IPS-18a (cell line): ENCODE results near the gene DZIP1L.

ENCODE experiments used
- H3K27ac ChIP-seq: one replicate; pipeline ENCODE4 v1.5.1; 2013; ENCODE audit warnings: low read length
- H3K27me3 ChIP-seq: one replicate; pipeline ENCODE4 v1.6.1; 2013; ENCODE audit warnings: mild to moderate bottlenecking, low read length; ENCODE audit not compliant: control insufficient read depth, insufficient read depth
- H3K36me3 ChIP-seq: one replicate; pipeline ENCODE4 v1.6.1; 2013; ENCODE audit warnings: low read depth, low read length; ENCODE audit not compliant: control insufficient read depth
- H3K4me1 ChIP-seq: one replicate; pipeline ENCODE4 v1.6.1; 2013; ENCODE audit warnings: low read depth, low read length; ENCODE audit not compliant: control insufficient read depth
- H3K4me3 ChIP-seq: one replicate; pipeline ENCODE4 v1.5.1; 2013; ENCODE audit warnings: low read length
- H3K9ac ChIP-seq: one replicate; pipeline ENCODE4 v1.6.1; 2013; ENCODE audit warnings: mild to moderate bottlenecking, low read length, moderate library complexity
- H3K9me3 ChIP-seq: one replicate; pipeline ENCODE4 v1.6.1; 2013; ENCODE audit warnings: low read depth, low read length; ENCODE audit not compliant: control insufficient read depth

Gene DZIP1L

DNA sequence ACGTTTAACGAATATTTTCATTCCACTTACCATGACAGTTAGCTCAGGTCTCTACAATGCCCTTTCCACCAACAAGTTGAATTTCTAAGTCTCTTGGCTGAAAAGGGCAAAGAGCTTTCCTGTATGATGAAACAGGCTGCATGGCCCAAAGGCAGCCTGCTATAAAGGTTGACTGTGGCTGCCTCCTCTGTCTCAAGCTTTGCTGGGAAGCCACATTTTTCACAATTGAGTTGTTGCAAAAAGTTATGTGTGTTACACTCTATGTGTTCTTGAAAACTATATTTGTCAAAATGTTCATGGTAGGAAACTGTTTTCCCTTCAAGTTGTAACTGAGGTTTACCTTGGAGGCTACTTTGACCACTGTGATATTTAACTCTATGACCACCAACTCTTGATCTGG, 49.5 kb downstream of the DZIP1L start:
- no peaks in the 10 kb centered on the region for H3K9me3 ChIP-seq
- no peaks in the 10 kb centered on the region for H3K27me3 ChIP-seq
- peaks cover 28% of the 10 kb centered on the region for H3K36me3 ChIP-seq
- no peak overlapping the region for H3K9ac ChIP-seq
- H3K4me1 ChIP-seq = no peaks in the 10 kb centered on the region
- no peak overlapping the region for H3K27ac ChIP-seq
- H3K4me3 ChIP-seq = no peak overlapping the region

DNA sequence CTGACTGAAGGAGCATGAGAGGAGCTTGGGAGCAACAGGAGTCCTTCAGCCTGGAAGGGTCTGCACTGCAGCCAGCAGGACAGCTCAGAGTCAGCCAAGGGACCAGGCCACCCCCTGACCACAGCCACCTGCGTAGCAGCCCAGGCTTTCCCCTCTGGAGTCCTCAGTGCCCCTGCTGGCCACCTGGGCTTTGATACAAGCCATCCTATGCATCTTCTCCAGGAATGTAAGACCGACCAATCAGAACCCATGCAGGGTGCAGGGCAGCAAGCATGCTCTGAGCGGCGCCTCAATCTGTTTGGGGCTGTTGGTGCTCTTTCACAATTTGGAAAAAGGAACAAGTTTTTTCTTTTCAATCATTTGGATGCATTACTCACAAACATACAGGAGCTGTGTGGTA, 52.0 kb downstream of the DZIP1L start:
- peaks cover 6% of the 10 kb centered on the region for H3K4me1 ChIP-seq
- H3K36me3 ChIP-seq = peaks cover 25% of the 10 kb centered on the region
- H3K27ac ChIP-seq = no peak overlapping the region
- H3K4me3 ChIP-seq = no peak overlapping the region
- no peaks in the 10 kb centered on the region for H3K9me3 ChIP-seq
- no peak overlapping the region for H3K9ac ChIP-seq
- no peaks in the 10 kb centered on the region for H3K27me3 ChIP-seq

GRCh38 chr3:138062626-138063025, 52.8 kb downstream of the DZIP1L start:
- Histone ChIP-seq H3K9me3 (no peaks in the 10 kb centered on the region), H3K27me3 (no peaks in the 10 kb centered on the region), H3K9ac (no peak overlapping the region), H3K4me1 (peaks cover 6% of the 10 kb centered on the region), H3K4me3 (no peak overlapping the region), H3K27ac (no peak overlapping the region), H3K36me3 (peaks cover 25% of the 10 kb centered on the region)

GRCh38 chr3:138062037-138062436, 53.4 kb downstream of the DZIP1L start:
- H3K27me3 ChIP-seq = no peaks in the 10 kb centered on the region
- H3K27ac ChIP-seq = no peak overlapping the region
- H3K9ac ChIP-seq = no peak overlapping the region
- no peaks in the 10 kb centered on the region for H3K9me3 ChIP-seq
- H3K4me3 ChIP-seq = no peak overlapping the region
- H3K36me3 ChIP-seq = peaks cover 22% of the 10 kb centered on the region
- H3K4me1 ChIP-seq = peaks cover 6% of the 10 kb centered on the region

DNA sequence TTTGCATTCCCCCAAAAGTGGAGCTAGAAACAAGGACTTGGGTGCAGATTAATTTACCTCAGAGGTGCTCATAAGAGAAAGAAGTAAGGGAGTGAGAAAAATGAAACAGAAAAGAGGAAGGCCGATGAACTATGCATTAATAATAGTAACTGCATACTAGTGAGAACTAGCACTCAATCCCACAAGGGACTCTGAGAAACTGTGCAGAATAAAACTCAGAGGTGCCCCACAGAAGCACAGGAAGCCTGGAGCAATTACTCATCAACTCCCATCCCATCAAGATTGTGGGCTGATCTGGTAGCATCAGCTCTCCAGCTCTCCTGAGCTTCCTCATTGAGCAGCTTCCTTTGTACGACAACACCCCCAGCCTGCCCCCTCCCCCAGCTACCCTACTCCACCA, 54.6 kb downstream of the DZIP1L start:
- Histone ChIP-seq H3K4me1 (peaks cover 6% of the 10 kb centered on the region), H3K27ac (no peak overlapping the region), H3K9me3 (no peaks in the 10 kb centered on the region), H3K36me3 (peaks cover 15% of the 10 kb centered on the region), H3K9ac (no peak overlapping the region), H3K4me3 (no peak overlapping the region), H3K27me3 (no peaks in the 10 kb centered on the region)

DNA sequence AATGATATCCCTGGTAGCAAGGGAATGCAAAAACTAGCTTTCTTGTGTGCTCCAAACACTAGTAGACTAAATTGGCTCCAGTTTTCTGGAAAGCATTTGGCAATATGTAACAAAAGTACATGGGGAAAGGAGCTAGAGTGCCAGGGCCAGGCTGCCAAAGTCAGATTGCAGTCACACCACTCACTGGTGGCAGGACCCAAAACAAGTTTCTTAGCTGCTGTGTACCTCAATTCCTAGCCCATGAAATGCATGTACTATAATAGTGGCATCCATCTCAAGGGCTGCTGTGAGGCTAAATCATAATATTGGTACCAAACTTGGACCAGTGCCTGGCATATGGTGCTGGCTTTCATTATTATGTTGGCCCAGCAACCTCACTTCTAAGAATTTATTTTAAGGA, 56.1 kb downstream of the DZIP1L start:
- Histone ChIP-seq H3K9ac (no peak overlapping the region), H3K36me3 (peaks cover 11% of the 10 kb centered on the region), H3K27ac (no peak overlapping the region), H3K4me1 (peaks cover 6% of the 10 kb centered on the region), H3K27me3 (no peaks in the 10 kb centered on the region), H3K9me3 (no peaks in the 10 kb centered on the region), H3K4me3 (no peak overlapping the region)

GRCh38 chr3:138057384-138057783, 58.0 kb downstream of the DZIP1L start:
- Histone ChIP-seq H3K36me3 (peaks cover 5% of the 10 kb centered on the region), H3K9me3 (no peaks in the 10 kb centered on the region), H3K27me3 (no peaks in the 10 kb centered on the region), H3K27ac (no peak overlapping the region), H3K9ac (no peak overlapping the region), H3K4me1 (peaks cover 6% of the 10 kb centered on the region), H3K4me3 (no peak overlapping the region)

GRCh38 chr3:138054057-138054456, 61.4 kb downstream of the DZIP1L start:
- no peaks in the 10 kb centered on the region for H3K4me1 ChIP-seq
- no peaks in the 10 kb centered on the region for H3K9me3 ChIP-seq
- H3K27me3 ChIP-seq = no peaks in the 10 kb centered on the region
- no peak overlapping the region for H3K27ac ChIP-seq
- no peak overlapping the region for H3K9ac ChIP-seq
- no peak overlapping the region for H3K4me3 ChIP-seq
- H3K36me3 ChIP-seq = no peaks in the 10 kb centered on the region

DNA sequence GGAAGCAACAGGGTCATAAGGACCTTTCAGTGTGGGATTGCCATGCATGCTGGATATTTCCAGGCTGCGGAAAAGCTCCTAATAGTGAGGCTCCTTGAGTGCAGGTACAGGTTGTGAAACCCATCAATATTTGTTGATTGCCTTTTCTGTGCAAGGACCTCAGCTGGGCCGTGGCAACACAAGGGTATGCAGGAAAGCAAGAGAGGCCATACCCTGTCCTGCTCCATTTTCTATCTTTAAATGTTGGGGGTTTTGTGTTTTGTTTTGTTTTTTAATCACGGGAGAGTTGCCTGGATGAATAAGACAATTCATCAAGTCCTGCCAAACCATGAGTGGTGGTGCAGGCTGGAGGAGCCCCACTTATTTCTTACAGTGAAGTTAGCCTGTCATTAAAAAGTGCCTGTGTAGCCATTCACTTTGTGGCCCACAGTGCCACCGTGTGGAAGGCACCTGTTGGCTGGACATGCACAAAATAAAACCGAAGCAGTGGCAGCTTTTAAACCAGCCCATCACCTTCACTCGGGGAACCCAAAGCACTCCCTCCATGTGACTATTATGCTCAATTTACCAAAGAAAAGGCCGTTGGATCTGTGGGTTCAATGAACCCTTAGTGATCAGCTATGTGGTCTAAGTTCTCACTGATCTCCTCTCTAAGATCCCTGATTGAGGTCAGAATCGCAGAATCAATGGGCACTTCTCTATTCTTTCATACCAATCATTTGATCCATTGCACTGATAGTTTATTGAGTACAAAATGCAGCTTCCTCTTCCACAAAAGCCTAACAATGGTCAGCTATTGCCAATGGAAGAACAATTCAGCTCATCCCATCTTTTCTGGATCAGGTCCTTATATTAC, 63.2 kb downstream of the DZIP1L start:
- no peaks in the 10 kb centered on the region for H3K9me3 ChIP-seq
- H3K27ac ChIP-seq = no peak overlapping the region
- no peak overlapping the region for H3K9ac ChIP-seq
- no peaks in the 10 kb centered on the region for H3K36me3 ChIP-seq
- peaks cover 8% of the 10 kb centered on the region for H3K4me1 ChIP-seq
- H3K27me3 ChIP-seq = no peaks in the 10 kb centered on the region
- H3K4me3 ChIP-seq = no peak overlapping the region

DNA sequence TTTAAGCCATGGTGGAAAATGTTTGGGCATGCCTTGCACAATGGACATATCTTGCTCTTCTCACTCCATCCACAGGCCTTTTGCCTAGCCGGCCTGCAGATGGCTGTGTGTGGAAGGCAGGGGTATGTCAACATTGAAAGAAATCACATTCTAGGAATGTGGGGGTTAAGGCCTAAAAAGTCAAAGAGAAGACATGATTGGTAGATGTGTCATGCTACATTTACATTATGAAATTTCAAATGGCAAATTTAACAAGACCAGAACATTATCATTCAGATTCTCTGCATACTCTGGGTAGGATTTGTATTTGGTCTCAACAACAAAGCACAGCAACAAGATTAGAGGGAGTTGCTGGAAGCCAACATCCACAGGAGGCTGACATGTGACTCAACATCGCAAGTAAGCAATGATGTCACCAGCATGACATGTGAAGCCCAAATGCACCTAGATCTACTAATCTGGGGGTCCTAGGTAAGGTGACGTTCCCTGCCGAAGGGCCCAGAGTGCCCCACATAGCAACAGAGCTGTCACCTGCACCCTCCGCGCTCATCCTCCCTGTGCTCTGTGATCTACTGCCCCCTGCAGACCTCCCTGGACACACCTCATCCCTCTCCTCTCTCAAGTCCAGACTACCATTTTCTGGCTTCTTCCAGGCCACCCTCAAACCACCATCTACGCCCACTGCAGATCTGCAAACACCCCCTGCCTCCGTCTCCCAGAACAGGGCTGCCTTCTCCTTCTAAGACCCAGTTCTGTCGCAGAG, 66.1 kb downstream of the DZIP1L start:
- Histone ChIP-seq H3K4me3 (no peak overlapping the region), H3K9ac (no peak overlapping the region), H3K4me1 (peaks cover 17% of the 10 kb centered on the region), H3K27me3 (no peaks in the 10 kb centered on the region), H3K27ac (no peak overlapping the region), H3K9me3 (no peaks in the 10 kb centered on the region), H3K36me3 (no peaks in the 10 kb centered on the region)

GRCh38 chr3:138047596-138048158, 67.7 kb downstream of the DZIP1L start:
- Histone ChIP-seq H3K4me1 (peaks cover 17% of the 10 kb centered on the region), H3K4me3 (no peak overlapping the region), H3K27ac (no peak overlapping the region)

More at GRCh38 chr3:138047596-138048158, 67.7 kb downstream of the DZIP1L start:
- H3K9ac ChIP-seq = no peak overlapping the region
- no peaks in the 10 kb centered on the region for H3K36me3 ChIP-seq
- no peaks in the 10 kb centered on the region for H3K27me3 ChIP-seq
- no peaks in the 10 kb centered on the region for H3K9me3 ChIP-seq
